Activated CD4-positive, CD25-positive, alpha-beta regulatory T cell treated with anti-CD3 and anti-CD28 coated beads, Interleukin-2, amount 50 U/mL, for 16 hours (primary cell): ENCODE data around the gene MAPK8.

ENCODE experiments used
- DNase-seq: peaks from one replicate; pipeline ENCODE4 v3.0.0-alpha.2; 2020; ENCODE audit warnings: low read depth, low spot score

MAPK8 gene

GRCh38 chr10:48461623-48462481 lies 155.4 kb downstream of the MAPK8 start:
- no peak for DNase-seq

- no peak for DNase-seq
Measured at GRCh38 chr10:48462482-48463020, 156.1 kb downstream of the MAPK8 start.

- no peak for DNase-seq
Measured at GRCh38 chr10:48463318-48464003, 157.0 kb downstream of the MAPK8 start.

GRCh38 chr10:48464121-48464870 lies 157.8 kb downstream of the MAPK8 start:
- DNase-seq = no peak

- no peak for DNase-seq
Measured at GRCh38 chr10:48464871-48465736, 158.6 kb downstream of the MAPK8 start.

- no peak for DNase-seq
Measured at GRCh38 chr10:48465860-48466521, 159.5 kb downstream of the MAPK8 start.

GRCh38 chr10:48466611-48467240 lies 160.2 kb downstream of the MAPK8 start:
- no peak for DNase-seq

GRCh38 chr10:48467669-48468068 lies 161.2 kb downstream of the MAPK8 start:
- DNase-seq = no peak

- no peak for DNase-seq
Measured at GRCh38 chr10:48468130-48468790, 161.8 kb downstream of the MAPK8 start.

GRCh38 chr10:48468866-48469511 lies 162.5 kb downstream of the MAPK8 start:
- DNase-seq = no peak

GRCh38 chr10:48469516-48470020 lies 163.1 kb downstream of the MAPK8 start:
- no peak for DNase-seq

GRCh38 chr10:48470115-48470892 lies 163.8 kb downstream of the MAPK8 start:
- DNase-seq = no peak

GRCh38 chr10:48470893-48471805 lies 164.7 kb downstream of the MAPK8 start:
- no peak for DNase-seq

- DNase-seq = no peak
Measured at GRCh38 chr10:48472501-48473069, 166.1 kb downstream of the MAPK8 start.

GRCh38 chr10:48473704-48474103 lies 167.2 kb downstream of the MAPK8 start:
- DNase-seq = no peak

GRCh38 chr10:48474765-48475365 lies 168.4 kb downstream of the MAPK8 start:
- no peak for DNase-seq
